K562 (cell line): ENCODE data around the gene RNF213.

Experiments used
- CHD1 ChIP-seq: fragments of 200-600 bp; sonication (generic); IDR thresholded peaks from one replicate; pipeline ENCODE4 v1.6.1; 2012; ENCODE audit warnings: mild to moderate bottlenecking, moderate library complexity, low read length, inconsistent platforms
- ELF1 ChIP-seq: fragments of 200-800 bp; sonication (Bioruptor generic); IDR thresholded peaks from 2 replicates; pipeline ENCODE4 v1.6.1; 2016; ENCODE audit warnings: missing genetic modification characterization, missing compliant biosample characterization
- EP300 ChIP-seq: IDR thresholded peaks from 2 replicates; pipeline ENCODE4 v1.6.1; 2012; ENCODE audit warnings: low read length, improper control_type of control experiment
- POLR2AphosphoS5 ChIP-seq: IDR thresholded peaks from 2 replicates; pipeline ENCODE4 v1.6.1; 2011; ENCODE audit warnings: mild to moderate bottlenecking, low read depth, low read length, moderate library complexity; ENCODE audit not compliant: control insufficient read depth, insufficient read depth
- SIN3A ChIP-seq, 2 experiments: fragments of 150-350 bp in 1 of 2; IDR thresholded peaks; 2 replicates each; pipeline ENCODE4 v1.6.1; 2011 to 2016; ENCODE audit warnings: borderline replicate concordance in 2 of 2, low read depth in 2 of 2, low read length in 2 of 2, mild to moderate bottlenecking in 2 of 2, moderate library complexity in 2 of 2; ENCODE audit not compliant: control insufficient read depth in 1 of 2
- SMAD4 ChIP-seq: fragments of 250-450 bp; sonication (Bioruptor Pico); conservative IDR thresholded peaks from 2 replicates; pipeline ENCODE4 v1.8.0; 2021; ENCODE audit warnings: inconsistent platforms, mild to moderate bottlenecking, moderate library complexity
- XRCC3 ChIP-seq: fragments of 450-650 bp; IDR thresholded peaks from 2 replicates; pipeline ENCODE4 v1.6.1; 2017; ENCODE audit warnings: mild to moderate bottlenecking, moderate library complexity
- TF ChIP-seq, protein P1 (sequence below): fragments of 200-600 bp; sonication (generic); IDR thresholded peaks from one replicate; pipeline ENCODE4 v1.6.1; 2012; ENCODE audit warnings: mild to moderate bottlenecking, low read depth, low read length, inconsistent platforms
- TF ChIP-seq, protein P2 (sequence below), 3 experiments: IDR thresholded peaks in 2 of 3; conservative IDR thresholded peaks in 1 of 3; 2 replicates each; pipeline ENCODE4 v1.5.1; 2011 to 2012; ENCODE audit warnings: low read length in 3 of 3, mild to moderate bottlenecking in 3 of 3, control low read depth in 2 of 3, improper control_type of control experiment in 1 of 3, inconsistent platforms in 1 of 3, low read depth in 1 of 3, mixed read lengths in 1 of 3, moderate library complexity in 1 of 3; ENCODE audit not compliant: insufficient read depth in 2 of 3
- TF ChIP-seq, protein P3 (sequence below): sonication (generic); formaldehyde crosslinking; IDR thresholded peaks from 2 replicates; pipeline ENCODE4 v1.5.0; 2020; ENCODE audit warnings: missing genetic modification reagents

DNA sequence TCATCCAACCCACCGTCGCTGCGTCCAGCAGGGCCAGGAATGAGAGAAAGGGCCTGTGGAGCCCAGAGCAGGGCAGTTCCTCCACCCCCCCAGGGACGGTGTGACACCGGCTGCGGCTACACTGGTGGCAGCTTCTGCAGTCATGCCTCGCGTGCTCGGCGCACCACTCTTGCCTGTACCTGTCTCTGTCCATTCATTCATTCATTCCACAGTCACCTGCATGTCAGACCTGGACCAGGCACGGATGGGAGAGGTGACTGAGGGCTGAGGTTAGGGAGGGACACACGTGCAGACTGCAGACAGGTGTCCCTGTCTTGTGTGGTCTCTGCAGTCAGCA lies 181.6 kb downstream of the RNF213 start:
- TF ChIP-seq XRCC3, result no peak
- TF ChIP-seq, protein P1, sequence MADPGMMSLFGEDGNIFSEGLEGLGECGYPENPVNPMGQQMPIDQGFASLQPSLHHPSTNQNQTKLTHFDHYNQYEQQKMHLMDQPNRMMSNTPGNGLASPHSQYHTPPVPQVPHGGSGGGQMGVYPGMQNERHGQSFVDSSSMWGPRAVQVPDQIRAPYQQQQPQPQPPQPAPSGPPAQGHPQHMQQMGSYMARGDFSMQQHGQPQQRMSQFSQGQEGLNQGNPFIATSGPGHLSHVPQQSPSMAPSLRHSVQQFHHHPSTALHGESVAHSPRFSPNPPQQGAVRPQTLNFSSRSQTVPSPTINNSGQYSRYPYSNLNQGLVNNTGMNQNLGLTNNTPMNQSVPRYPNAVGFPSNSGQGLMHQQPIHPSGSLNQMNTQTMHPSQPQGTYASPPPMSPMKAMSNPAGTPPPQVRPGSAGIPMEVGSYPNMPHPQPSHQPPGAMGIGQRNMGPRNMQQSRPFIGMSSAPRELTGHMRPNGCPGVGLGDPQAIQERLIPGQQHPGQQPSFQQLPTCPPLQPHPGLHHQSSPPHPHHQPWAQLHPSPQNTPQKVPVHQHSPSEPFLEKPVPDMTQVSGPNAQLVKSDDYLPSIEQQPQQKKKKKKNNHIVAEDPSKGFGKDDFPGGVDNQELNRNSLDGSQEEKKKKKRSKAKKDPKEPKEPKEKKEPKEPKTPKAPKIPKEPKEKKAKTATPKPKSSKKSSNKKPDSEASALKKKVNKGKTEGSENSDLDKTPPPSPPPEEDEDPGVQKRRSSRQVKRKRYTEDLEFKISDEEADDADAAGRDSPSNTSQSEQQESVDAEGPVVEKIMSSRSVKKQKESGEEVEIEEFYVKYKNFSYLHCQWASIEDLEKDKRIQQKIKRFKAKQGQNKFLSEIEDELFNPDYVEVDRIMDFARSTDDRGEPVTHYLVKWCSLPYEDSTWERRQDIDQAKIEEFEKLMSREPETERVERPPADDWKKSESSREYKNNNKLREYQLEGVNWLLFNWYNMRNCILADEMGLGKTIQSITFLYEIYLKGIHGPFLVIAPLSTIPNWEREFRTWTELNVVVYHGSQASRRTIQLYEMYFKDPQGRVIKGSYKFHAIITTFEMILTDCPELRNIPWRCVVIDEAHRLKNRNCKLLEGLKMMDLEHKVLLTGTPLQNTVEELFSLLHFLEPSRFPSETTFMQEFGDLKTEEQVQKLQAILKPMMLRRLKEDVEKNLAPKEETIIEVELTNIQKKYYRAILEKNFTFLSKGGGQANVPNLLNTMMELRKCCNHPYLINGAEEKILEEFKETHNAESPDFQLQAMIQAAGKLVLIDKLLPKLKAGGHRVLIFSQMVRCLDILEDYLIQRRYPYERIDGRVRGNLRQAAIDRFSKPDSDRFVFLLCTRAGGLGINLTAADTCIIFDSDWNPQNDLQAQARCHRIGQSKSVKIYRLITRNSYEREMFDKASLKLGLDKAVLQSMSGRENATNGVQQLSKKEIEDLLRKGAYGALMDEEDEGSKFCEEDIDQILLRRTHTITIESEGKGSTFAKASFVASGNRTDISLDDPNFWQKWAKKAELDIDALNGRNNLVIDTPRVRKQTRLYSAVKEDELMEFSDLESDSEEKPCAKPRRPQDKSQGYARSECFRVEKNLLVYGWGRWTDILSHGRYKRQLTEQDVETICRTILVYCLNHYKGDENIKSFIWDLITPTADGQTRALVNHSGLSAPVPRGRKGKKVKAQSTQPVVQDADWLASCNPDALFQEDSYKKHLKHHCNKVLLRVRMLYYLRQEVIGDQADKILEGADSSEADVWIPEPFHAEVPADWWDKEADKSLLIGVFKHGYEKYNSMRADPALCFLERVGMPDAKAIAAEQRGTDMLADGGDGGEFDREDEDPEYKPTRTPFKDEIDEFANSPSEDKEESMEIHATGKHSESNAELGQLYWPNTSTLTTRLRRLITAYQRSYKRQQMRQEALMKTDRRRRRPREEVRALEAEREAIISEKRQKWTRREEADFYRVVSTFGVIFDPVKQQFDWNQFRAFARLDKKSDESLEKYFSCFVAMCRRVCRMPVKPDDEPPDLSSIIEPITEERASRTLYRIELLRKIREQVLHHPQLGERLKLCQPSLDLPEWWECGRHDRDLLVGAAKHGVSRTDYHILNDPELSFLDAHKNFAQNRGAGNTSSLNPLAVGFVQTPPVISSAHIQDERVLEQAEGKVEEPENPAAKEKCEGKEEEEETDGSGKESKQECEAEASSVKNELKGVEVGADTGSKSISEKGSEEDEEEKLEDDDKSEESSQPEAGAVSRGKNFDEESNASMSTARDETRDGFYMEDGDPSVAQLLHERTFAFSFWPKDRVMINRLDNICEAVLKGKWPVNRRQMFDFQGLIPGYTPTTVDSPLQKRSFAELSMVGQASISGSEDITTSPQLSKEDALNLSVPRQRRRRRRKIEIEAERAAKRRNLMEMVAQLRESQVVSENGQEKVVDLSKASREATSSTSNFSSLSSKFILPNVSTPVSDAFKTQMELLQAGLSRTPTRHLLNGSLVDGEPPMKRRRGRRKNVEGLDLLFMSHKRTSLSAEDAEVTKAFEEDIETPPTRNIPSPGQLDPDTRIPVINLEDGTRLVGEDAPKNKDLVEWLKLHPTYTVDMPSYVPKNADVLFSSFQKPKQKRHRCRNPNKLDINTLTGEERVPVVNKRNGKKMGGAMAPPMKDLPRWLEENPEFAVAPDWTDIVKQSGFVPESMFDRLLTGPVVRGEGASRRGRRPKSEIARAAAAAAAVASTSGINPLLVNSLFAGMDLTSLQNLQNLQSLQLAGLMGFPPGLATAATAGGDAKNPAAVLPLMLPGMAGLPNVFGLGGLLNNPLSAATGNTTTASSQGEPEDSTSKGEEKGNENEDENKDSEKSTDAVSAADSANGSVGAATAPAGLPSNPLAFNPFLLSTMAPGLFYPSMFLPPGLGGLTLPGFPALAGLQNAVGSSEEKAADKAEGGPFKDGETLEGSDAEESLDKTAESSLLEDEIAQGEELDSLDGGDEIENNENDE, result no peak
- TF ChIP-seq POLR2AphosphoS5, result no peak
- no peak for TF ChIP-seq CHD1
- no peak for TF ChIP-seq SMAD4 (CRISPR knock-in tag)
- TF ChIP-seq SIN3A (IDR thresholded peaks at IDR 0.05; ENCODE audit: borderline replicate concordance in 2 of 2, control insufficient read depth in 1 of 2, low read depth in 2 of 2, low read length in 2 of 2), result no peak
- TF ChIP-seq, protein P2, sequence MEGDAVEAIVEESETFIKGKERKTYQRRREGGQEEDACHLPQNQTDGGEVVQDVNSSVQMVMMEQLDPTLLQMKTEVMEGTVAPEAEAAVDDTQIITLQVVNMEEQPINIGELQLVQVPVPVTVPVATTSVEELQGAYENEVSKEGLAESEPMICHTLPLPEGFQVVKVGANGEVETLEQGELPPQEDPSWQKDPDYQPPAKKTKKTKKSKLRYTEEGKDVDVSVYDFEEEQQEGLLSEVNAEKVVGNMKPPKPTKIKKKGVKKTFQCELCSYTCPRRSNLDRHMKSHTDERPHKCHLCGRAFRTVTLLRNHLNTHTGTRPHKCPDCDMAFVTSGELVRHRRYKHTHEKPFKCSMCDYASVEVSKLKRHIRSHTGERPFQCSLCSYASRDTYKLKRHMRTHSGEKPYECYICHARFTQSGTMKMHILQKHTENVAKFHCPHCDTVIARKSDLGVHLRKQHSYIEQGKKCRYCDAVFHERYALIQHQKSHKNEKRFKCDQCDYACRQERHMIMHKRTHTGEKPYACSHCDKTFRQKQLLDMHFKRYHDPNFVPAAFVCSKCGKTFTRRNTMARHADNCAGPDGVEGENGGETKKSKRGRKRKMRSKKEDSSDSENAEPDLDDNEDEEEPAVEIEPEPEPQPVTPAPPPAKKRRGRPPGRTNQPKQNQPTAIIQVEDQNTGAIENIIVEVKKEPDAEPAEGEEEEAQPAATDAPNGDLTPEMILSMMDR (IDR thresholded peaks at IDR 0.05 in 2 of 3, conservative IDR thresholded peaks at IDR 0.05 in 1 of 3; ENCODE audit: insufficient read depth in 2 of 3, low read depth in 1 of 3, low read length in 3 of 3), result no peak
- TF ChIP-seq, protein P3, sequence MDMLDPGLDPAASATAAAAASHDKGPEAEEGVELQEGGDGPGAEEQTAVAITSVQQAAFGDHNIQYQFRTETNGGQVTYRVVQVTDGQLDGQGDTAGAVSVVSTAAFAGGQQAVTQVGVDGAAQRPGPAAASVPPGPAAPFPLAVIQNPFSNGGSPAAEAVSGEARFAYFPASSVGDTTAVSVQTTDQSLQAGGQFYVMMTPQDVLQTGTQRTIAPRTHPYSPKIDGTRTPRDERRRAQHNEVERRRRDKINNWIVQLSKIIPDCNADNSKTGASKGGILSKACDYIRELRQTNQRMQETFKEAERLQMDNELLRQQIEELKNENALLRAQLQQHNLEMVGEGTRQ (CRISPR knock-in tag), result no peak
- TF ChIP-seq EP300, result no peak
- TF ChIP-seq ELF1 (tag), result no peak
